Stimulated activated naive CD4-positive, alpha-beta T cell treated with Interleukin-2 at 50 U/mL for 16 hours (primary cell): ENCODE results near the gene SLC6A6.

Source experiments
- DNase-seq: peaks from one replicate; lab custom pipeline; 2025; lab: John Stamatoyannopoulos, UW

SLC6A6 gene

GRCh38 chr3:14487821-14488220, 85.4 kb downstream of the SLC6A6 start:
- no peak for DNase-seq

GRCh38 chr3:14488286-14489041, 86.1 kb downstream of the SLC6A6 start:
- no peak for DNase-seq

GRCh38 chr3:14489641-14490040, 87.2 kb downstream of the SLC6A6 start:
- no peak for DNase-seq

- DNase-seq: no peak
These were observed 87.8 kb downstream of the SLC6A6 start for GRCh38 chr3:14490255-14490654.

- DNase-seq: no peak
These were observed 88.4 kb downstream of the SLC6A6 start for GRCh38 chr3:14490831-14491230.

GRCh38 chr3:14491396-14492190, 89.2 kb downstream of the SLC6A6 start:
- no peak for DNase-seq

- DNase-seq: no peak
These were observed 90.8 kb downstream of the SLC6A6 start for GRCh38 chr3:14492948-14493881.

GRCh38 chr3:14494279-14494972, 92.0 kb downstream of the SLC6A6 start:
- no peak for DNase-seq

GRCh38 chr3:14494973-14495300, 92.5 kb downstream of the SLC6A6 start:
- DNase-seq: no peak

GRCh38 chr3:14496351-14496750, 93.9 kb downstream of the SLC6A6 start:
- no peak for DNase-seq

GRCh38 chr3:14497321-14497720, 94.9 kb downstream of the SLC6A6 start:
- no peak for DNase-seq

- DNase-seq: no peak
These were observed 100.1 kb downstream of the SLC6A6 start for GRCh38 chr3:14502472-14502871.

GRCh38 chr3:14503033-14503705, 100.8 kb downstream of the SLC6A6 start:
- DNase-seq: no peak

- no peak for DNase-seq
These were observed 101.3 kb downstream of the SLC6A6 start for GRCh38 chr3:14503706-14504065.

GRCh38 chr3:14505001-14505802, 102.8 kb downstream of the SLC6A6 start:
- DNase-seq: no peak

GRCh38 chr3:14505803-14506500, 103.5 kb downstream of the SLC6A6 start:
- DNase-seq: no peak

GRCh38 chr3:14506626-14507304, 104.4 kb downstream of the SLC6A6 start:
- DNase-seq: no peak

GRCh38 chr3:14507305-14507741, 104.9 kb downstream of the SLC6A6 start:
- no peak for DNase-seq
